Endometrial microvascular endothelial cells (primary cell): Measurements from ENCODE around the gene OR1F1. TPM values are rescaled to one million over a fixed set of nuclear protein-coding genes. Genes with fewer than 3 reads are reported as not detected.
"Not testable (repeated sequence)": the region's sequence is repeated elsewhere in the genome, so short reads cannot be mapped to it uniquely, and the experiment has no call there.

Source experiments
- in situ Hi-C: cut with HindIII; loops from 2 replicates; pipeline ENCODE4 v1.10.0; 2017; ENCODE audit warnings: low sequenced_read_pairs, low pct_unique_long_range_greater_than_20kb; ENCODE audit errors: inconsistent ontology term
- total RNA-seq: library from RNA; depleted of rRNA; stranded (reverse); fragments of >200 nt; gene quantifications from one replicate; pipeline ENCODE4 v1.2.3, GENCODE V29; 2015; ENCODE audit errors: inconsistent ontology term

OR1F1 gene
- not detected for total RNA-seq

GRCh38 chr16:3187798-3188674 is at the start of gene OR1F1:
Gene OR1F1, plus strand, starts transcription at chr16:3188204.
- in situ Hi-C loops, result no loop called here

GRCh38 chr16:3138342-3138741 is 49.7 kb upstream of the OR1F1 start:
- in situ Hi-C loops, result no loop called here

- in situ Hi-C loops, result no loop called here
Measured at GRCh38 chr16:3138823-3139426, 49.1 kb upstream of the OR1F1 start.

- in situ Hi-C loops, result not testable (repeated sequence)
Measured at GRCh38 chr16:3139561-3139960, 48.4 kb upstream of the OR1F1 start.

GRCh38 chr16:3140603-3141427 is 47.2 kb upstream of the OR1F1 start:
- in situ Hi-C loops, result no loop called here

- in situ Hi-C loops, result no loop called here
Measured at GRCh38 chr16:3141781-3142311, 46.2 kb upstream of the OR1F1 start.

GRCh38 chr16:3142327-3142726 is 45.7 kb upstream of the OR1F1 start:
- in situ Hi-C loops, result no loop called here

GRCh38 chr16:3142770-3143169 is 45.2 kb upstream of the OR1F1 start:
- in situ Hi-C loops, result no loop called here

- in situ Hi-C loops, result no loop called here
Measured at GRCh38 chr16:3143189-3143588, 44.8 kb upstream of the OR1F1 start.

GRCh38 chr16:3143598-3144320 is 44.2 kb upstream of the OR1F1 start:
- in situ Hi-C loops, result no loop called here

- in situ Hi-C loops, result no loop called here
Measured at GRCh38 chr16:3144321-3144983, 43.6 kb upstream of the OR1F1 start.

- in situ Hi-C loops, result no loop called here
Measured at GRCh38 chr16:3145151-3145550, 42.9 kb upstream of the OR1F1 start.

- in situ Hi-C loops, result no loop called here
Measured at GRCh38 chr16:3145660-3146059, 42.3 kb upstream of the OR1F1 start.

- in situ Hi-C loops, result no loop called here
Measured at GRCh38 chr16:3147046-3147756, 40.8 kb upstream of the OR1F1 start.

GRCh38 chr16:3147757-3148104 is 40.3 kb upstream of the OR1F1 start:
- in situ Hi-C loops, result no loop called here

GRCh38 chr16:3148256-3149192 is 39.5 kb upstream of the OR1F1 start:
- in situ Hi-C loops, result no loop called here

- in situ Hi-C loops, result no loop called here
Measured at GRCh38 chr16:3149193-3149530, 38.8 kb upstream of the OR1F1 start.
